Stimulated activated naive CD4-positive, alpha-beta T cell treated with Interleukin-2 at 50 U/mL for 16 hours (primary cell): ENCODE results near the gene CDK17.

Experiments
- DNase-seq: peaks from one replicate; lab custom pipeline; 2025; lab: John Stamatoyannopoulos, UW

Gene CDK17

DNA sequence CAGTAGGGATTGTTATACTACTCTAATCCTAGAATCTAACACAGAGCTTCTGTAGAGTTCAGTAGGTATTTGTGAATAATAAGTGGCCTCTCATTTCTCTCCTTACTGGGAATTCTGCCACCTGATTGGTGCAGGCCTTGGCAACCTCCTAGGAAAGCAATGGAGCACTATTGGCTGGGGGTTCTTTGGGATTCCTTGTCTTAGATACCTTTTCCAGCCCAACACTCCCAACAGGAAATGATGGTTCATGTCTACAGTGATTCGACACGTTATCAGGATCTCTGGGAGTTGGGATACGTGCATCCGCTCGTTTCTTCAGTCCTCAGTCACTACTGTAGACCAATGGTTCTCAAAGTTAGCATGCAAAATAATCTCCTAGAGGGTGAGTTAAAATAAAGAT lies 138.7 kb downstream of the CDK17 start:
- DNase-seq: no peak

DNA sequence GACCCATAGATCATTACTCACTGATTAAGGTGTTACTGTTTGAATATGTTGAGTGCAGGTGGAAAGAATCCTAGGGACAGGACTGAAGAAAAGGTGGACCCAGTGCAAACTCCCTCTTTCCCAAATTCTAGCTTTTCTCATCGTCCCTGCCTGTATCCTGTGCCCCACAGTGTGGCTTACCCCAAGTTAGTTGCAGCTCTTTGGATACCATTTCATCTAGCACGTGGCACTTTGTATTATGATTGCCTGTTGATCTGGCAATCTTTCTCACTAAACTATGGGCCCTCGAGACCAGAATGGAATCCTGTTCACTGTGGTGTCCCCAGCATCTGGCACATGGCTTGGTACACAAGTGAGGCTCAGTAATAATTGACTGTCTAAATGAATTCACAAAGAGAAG lies 139.6 kb downstream of the CDK17 start:
- DNase-seq: no peak

DNA sequence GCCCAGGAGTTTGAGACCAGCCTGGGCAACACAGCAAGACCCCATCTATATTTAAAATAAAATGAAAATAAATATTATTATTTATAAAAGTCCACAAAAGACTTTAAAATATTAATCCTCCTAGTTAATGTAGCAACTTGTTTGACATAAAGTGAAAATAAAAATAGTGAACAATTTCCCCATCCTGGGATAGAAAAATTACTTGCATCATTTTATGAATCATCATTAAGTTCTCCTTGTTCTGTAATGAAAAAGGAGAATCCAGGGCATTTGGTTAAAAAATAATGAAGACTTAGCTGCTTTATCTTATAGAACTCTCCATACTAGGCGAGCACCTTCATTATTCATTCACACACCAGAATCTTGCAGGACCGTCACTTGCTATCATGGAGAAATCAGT lies 140.0 kb downstream of the CDK17 start:
- no peak for DNase-seq

DNA sequence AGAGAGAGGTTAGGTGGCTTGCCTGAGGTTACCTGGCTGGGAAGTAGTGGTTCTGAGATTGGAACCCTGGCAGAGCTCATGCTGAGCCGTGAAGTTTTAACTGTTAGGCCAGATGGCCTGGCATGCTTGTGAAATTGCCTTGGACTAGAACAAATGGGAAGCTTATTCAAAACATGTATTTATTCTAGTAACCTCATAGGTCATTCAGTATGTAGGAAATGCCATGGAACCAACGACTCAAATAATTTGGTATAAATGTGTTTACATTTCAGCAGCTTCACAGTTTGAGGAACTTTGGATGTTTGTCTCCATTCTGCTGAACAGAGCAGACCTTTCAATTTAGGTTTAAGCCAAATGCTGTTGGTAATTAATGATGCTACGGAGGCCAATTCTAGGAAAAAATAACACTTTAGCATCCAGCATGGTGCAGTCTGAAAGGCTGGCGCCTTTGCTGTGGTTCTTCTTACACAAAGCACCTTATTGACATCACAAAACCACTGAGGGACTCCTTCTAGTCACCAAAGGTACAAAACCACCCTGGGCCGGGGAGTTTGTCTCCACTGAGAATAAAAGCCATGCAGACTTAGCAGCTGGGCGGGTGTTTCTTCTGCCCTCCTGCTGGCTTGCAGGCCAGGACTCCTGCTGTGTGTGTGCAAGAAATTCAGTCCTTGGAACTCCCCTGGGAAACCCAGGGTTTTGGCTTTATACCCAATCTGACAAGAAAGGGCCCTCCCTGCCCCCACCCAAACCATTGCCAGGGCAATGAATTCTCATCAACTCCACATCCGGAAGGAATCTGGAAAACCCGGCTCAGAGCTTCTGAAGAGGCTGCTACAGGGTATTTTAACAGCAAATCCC lies 141.9 kb downstream of the CDK17 start:
- no peak for DNase-seq

DNA sequence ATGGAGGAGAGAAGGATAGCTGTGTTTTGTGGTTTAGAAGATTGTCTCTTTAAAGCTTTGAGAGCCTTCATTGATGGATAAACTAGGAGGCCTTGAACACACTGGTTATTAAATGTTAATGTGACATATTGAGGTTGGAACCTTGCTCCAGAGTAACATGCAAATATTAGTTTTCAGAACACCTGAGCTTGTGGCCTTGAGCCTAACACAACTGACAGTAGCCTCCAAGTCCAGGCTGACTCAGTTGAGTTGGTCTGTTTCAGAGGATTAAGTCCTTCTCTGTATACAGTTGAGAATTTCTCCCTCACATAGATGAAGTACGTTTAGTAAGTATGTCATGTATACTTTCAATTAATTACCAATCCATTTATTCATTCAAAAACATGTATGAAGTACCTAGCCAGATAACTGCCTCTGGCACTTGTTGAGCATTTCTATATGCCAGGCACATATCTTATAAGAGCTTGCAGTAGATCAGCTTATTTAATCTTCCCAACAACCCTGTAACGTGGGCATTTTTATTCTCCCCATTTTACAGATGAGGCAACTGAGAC lies 142.6 kb downstream of the CDK17 start:
- no peak for DNase-seq

DNA sequence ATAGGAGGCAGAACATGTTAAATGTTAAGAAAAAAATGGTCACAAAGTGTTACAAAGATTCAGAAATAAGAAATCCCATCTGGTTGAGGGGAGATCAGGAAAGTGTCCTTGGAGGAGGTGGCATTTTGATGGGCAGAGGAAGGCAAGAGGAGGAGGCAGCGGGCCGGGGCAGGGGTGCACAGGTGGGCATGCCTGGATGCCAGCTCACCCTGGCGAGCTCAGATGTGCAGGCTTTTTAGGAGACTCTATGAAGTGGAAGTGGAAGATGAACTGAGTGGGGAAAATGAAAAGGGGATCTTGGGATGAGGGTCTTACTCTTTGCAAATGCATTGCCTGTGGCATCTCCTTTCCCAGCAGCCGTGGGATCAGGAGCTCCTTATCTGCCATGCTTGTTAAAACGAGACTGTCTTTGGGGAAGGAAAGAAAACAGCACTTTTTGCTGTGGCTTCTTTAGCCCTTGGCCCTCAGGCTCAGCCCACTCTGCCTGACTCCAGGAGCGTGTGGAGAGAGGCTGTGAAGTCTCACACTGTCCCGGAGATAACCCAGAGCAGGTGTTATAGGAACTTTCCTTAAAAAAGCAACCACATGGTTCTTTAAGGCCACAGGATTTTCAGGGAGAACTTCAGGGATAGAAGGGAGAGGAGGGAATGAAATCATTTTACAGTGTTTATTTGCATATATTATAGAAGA lies 143.4 kb downstream of the CDK17 start:
- no peak for DNase-seq

DNA sequence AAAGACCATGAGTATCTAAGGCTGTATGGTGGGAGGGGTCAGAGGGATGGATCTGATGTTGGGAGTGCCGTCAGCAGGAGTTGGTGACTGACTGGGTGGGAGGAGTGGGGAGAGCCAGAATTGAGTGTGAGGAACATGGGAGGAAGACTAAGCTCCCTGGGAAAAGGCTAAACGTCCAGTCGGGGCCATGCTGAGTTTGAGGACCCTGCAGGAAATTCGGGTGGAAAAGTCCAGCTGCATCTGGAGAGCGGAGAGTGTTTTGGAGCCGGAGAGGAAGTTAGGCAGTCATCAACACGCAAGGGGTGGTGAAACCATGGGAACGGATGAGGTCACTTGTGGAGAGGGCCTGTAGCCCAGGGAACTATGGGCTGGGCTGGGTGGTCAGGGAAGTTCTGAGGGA lies 145.2 kb downstream of the CDK17 start:
- DNase-seq: no peak

DNA sequence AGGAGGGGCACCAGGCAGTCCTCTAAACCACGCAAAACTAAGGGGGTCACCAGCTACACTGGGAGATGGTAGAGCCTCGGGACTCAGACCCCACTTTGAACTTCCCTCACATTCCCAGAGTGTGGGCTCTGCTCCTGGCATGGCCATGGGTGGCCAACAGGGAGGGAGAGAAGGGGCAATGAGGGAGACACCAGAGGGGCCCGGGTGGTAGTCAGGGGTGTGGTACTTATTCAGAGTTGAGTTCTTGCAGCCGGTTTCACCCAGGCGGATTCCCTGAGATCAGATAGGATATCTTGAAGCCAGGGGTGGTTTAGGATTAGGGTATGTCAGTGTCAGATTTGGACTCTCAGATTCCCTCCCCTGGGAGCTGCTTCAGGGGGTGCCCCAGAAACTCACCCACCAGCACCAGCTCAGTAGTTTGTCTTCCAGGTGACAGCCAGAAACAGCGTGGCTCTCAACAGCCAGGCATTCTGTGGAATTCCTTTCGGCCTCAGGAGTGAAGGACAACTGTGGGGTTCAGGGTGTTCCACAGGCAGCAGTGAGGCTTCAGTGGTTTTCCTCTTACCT lies 150.0 kb downstream of the CDK17 start:
- no peak for DNase-seq

DNA sequence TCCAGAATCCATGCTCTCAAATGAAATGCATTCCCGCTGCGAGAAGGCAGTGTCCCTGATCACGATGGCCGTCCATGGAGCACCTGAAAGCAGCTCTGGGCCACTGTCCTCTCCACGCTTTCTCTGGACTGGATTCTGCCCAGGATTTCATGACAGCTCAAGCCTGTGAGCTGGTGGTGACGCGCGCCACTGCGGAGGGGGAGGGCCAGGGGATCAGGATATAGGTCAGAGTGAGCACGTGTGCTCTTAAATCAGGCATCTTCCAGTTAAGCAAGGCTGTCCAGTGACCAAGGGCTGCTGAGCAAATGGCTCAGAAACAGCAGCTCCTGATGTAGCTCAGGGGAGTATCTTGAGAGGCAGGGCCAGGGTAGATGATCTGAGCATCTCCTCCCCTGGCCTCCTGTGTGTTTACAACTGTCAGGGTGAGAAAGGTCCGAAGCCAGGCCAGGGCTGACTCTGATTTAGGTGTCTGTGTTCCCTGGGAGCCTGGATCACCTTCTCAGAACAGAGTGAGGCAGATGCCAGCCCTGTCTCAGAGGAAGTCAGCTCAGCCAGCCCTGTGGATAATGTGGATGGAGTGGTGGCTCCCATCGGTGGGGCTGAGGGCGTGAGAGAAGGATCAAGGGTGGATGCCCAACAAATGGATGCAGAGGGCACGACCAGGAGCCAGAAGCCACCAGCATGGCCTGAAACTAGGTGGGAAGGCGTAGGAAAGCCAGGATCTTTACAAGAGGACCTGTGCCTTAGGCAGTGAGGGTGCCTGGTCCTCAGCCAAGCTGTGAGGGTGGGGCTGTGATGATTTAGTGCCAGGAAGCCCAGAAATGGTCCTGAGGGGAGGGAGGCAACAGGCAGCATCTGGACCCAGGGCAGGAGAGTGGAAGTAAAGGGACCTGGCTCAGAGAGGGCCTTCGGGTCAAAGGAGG lies 150.8 kb downstream of the CDK17 start:
- no peak for DNase-seq

DNA sequence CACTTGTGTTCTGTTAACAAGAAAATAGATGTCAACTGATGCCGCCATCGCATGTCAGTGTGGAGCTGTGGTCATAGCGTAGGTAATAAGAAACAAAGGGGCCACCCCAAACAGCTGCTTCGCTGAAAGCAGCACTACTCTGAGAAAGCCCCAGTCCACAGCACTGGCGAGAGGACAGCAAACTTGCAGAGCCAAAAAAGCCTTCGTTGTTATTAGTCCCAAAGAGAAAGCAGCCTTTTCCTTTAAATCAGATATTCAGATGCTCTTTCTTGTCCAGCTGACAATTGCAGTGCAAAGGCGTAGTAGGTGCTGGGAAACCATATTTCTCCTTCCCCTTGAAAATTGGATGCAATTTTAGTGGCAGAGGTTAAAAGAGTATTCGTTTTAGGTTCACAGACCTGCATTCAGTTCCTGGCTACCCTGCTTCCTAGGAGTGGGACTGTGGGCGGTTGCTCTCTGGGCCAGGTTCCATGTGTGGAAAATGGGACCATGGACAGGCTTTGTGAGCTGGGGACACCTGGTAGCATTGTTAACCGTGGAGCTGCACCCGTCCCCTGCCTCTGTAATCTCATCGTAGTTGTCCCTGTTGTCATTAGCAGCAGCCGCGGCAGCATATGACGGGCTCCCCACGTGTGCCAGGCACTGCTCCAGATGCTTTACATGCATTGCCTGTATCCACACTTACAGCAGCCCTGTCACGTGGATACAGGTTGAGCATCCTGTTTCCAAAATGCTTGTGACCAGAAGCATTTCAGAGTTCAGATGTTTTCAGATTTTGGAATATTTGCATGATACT lies 151.9 kb downstream of the CDK17 start:
- DNase-seq: no peak

DNA sequence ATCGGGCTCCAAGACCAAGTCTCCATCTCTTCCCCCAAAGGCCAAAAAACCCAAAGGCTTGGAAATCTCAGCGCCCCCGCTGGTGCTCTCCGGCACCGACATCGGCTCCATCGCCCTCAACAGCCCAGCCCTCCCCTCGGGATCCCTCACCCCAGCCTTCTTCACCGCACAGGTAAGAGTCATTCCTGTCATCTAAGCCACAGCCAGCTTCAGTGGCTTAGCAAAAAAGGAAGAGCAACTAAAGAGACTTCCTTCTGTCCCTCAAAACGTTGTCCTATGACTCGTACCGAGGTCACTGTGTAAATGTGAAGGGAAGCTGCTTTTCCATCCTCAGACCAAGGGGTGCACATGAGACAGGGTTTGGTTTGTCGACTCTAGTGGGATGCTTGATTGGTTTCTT lies 152.7 kb downstream of the CDK17 start:
- DNase-seq: no peak

DNA sequence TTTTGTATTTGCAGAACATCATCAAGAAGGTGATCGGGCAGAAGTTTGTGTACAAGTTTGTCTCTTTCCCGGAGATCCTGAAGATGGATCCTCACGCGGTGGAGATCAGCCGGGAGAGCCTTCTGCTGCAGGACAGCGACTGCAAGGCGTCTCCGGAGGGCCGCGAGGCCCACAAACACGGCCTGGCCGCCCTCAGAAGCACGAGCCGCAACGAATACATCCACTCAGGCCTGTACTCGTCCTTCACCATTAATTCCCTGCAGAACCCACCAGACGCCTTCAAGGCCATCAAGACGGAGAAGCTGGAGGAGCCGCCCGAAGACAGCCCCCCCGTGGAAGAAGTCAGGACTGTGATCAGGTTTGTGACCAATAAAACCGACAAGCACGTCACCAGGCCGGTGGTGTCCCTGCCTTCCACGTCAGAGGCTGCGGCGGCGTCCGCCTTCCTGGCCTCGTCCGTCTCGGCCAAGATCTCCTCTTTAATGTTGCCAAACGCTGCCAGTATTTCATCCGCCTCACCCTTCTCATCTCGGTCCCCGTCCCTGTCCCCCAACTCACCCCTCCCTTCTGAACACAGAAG lies 153.2 kb downstream of the CDK17 start:
- no peak for DNase-seq

DNA sequence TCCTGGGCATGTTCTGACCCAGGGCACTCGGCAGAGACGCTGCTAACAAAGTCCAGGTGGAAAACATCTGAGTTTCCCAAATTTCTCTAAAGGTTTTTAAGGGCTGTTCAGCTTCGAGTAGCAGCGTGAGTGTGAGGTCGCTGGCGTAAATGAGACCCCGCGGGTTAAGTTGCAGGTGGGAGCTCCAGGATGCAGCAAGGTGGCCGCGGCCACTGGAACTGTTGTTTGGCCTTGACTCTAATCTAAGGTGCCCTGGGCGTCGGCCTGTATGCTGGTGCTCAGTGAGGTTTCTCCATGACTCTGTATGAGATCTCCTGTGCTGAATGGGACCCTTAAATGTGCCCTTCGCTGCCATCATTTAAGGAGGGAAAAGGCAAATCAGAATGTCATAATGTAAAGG lies 155.4 kb downstream of the CDK17 start:
- DNase-seq: no peak

DNA sequence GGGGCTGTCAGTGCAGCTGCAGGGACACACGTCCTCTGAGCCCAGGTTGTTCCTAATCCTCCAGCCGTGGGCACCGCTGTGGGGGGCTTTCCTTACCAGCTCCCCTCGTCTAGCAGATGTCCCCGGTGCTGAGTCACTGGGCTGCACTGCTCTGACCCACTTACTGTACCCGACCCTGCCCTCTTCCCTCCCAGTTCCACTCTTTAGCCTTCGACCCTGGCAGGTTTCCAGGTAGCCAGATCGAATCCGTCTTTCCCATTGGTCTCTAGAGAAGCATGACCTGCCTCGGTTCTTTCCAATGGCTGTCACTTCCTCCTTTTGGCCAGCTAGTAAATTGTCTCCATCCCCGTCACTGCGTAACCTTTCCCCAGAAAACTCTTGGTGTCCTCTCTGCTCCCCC lies 157.6 kb downstream of the CDK17 start:
- no peak for DNase-seq

DNA sequence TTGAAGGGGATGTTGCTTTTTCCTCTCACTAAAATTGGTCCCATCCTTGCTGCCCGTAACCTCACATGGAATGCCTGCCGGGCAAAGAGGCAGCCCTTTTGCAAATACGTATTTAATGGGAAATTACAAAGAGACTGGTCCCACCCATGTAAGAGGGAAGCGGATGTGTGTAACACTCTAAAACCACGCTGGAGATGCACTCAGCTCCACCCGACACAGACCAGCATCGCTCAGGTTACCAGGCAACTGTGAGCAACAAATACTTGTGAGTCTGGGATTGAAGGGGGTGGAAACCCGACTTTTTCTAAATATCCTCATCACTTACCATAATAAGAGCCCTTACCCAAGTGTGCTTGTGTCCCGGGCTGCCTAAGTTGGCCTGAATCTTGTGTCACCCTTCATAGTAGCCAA lies 158.4 kb downstream of the CDK17 start:
- peak; percentile 59 for DNase-seq

DNA sequence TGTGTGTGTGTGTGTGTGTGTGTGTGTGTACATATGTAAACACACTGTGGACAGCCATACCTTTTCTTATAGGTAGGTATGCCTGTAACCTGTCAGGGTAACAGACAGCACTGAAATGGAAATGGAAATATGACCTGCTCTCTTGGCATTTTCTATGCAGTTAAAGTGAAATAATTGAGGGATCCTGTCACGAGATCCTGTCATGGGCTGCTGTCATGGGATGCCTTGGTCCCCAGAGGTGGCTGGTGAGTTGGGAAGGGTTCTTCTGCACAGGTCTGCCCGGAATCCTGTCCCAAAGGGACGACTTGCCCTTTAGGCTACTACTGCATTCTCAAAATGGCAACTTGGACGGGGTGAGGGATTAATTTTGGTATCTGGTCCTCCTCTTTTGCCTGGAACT lies 158.8 kb downstream of the CDK17 start:
- no peak for DNase-seq

DNA sequence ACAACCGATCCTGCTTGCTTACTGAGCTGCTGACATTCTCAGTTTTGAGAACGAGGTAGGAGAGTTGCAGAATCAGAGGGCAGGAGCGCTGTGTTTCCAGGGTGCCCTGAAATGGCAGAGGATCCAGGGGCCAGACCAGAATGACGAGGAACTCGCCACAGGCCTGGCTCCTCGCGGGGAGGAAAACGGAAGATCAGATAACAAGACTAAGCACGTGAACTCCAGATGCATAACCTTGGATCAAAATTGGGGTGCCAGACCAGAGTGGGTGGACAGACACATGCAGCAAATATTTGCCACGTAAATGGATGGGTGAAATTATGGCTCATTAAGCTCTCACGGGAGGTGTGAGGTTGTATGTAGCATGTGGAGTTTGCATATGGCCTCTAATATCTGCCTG lies 159.6 kb downstream of the CDK17 start:
- no peak for DNase-seq

DNA sequence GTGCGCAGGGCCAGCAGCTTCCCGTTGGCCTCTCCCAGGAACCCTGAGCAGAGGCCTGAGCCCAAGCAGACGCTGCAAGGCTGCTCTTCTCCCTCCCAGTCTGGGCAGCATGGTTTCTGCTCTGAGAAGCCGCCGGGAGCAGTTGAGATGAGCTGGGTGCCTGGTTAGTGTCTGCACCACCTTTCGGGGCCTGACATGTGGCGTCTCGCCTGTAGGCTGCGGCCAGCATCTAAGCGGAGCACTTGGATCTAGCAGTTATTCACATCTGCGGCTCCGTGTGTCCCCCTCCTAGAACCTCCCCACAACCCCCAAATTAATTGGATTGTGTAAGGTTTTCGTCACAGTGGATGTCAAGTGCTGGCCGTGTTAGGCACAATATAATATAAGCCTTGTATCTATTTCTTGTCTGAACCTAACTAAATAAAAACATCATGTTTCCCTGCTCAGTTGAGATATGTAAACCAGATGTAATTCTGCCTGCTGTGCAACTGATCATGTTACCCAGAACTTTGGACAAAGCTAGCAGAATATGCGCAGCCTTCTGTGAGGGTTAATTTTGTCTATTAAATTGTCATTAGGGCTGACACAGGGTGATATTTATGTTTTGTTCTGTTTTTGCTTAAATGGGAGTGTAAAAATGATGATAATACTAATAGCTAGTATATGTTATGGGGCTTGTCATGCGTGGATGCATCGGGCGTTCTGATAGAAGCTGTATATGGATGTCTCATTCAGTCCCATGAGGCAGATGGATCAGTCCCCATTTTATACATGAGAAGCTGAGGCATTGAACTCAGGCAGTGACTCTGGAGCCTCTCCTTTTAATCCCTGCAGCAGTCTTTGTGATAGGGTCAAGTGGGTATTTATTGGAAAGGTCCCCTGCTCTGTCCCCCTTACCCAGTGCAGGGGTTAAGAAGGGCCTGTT lies 160.3 kb downstream of the CDK17 start:
- no peak for DNase-seq

DNA sequence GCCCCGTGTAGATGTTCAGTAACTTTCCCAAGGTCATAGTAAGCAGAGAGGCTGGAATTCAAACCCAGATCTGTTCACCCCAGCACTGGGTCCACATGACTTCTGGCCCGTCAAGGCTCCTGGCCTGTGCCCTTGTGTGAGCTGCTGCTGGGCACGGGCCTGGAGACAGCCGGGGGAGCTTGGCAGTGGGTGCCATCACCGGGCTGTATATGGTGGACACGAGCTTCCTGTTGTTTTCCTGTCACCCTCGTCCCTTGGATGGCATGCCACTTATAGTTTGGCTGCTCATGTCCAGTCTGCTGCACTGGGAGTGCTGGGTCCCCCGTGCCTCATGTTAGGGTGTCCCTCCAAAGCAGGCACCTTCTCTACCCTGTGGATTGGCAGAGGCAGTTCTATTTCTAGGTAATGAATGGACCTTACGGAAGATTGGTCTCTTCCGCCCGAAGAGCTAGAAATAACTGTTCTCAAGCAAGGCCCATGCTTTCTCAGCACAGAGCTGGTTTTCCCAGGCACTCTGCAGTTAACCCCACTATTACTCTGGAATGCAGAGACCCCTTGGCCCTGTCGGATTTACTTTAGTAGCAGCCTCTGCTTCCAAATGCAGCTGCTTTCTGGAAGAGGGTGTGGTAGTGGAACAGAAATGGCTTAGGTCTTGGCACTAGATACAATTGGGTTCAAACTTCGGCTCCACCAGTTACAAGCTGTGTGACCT lies 161.7 kb downstream of the CDK17 start:
- no peak for DNase-seq
